Adrenal gland (tissue), 5 donors: ENCODE data around the gene GALR2.
A peak's percentile ranks its signal among the peaks of the same experiment; 100 is the strongest.

Source experiments
- CTCF ChIP-seq, 6 experiments: fragments of 450-650 bp in 4 of 6; fragments of 200-600 bp in 2 of 6; sonication (generic) in 1 of 6; IDR thresholded peaks; 1 replicate in 5 of 6; 2 replicates in 1 of 6; pipeline versions ENCODE4 v1.5.1 to v1.8.0; 2016 to 2021; ENCODE audit warnings: antibody characterized with exemption in 6 of 6, mild to moderate bottlenecking in 2 of 6, moderate library complexity in 1 of 6
- POLR2A ChIP-seq, 2 donors: fragments of 450-650 bp; IDR thresholded peaks; one replicate each; pipeline ENCODE4 v1.6.1; 2017; ENCODE audit warnings: antibody characterized with exemption in 2 of 2, mild to moderate bottlenecking in 2 of 2, moderate library complexity in 1 of 2
- donor health status: DM: no; HTN: no; CAD: no.

DNA sequence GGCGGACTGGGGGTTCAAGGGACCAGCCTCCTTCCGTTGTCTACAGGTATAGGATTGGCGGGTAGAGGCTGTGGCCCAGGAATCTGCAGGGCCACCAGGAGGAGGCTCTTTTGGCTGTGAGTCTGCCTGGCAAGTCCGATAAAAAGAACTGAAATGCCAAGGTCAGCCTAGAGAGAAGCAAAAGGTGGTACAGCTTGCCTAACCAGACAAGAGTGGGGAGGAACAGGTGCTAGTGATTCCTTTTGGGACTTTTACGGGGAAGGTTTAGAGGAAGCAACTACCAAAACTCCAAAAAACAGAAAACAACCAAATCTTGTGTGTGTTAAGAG lies 41.8 kb upstream of the GALR2 start:
- peak in 2 of 6 experiments; percentile 9 to 10 for TF ChIP-seq CTCF (IDR thresholded peaks at IDR 0.05)
- no peak for TF ChIP-seq POLR2A (IDR thresholded peaks at IDR 0.05)
